Amygdala (tissue), 56 donors: Measurements from ENCODE around the gene INO80E.
"Not testable (repeated sequence)": the region's sequence is repeated elsewhere in the genome, so short reads cannot be mapped to it uniquely, and the experiment has no call there.

ENCODE experiments used
- DNase-seq, 56 donors: peaks; one replicate each; lab custom pipeline; 2025; lab: John Stamatoyannopoulos, UW

The INO80E gene

DNA sequence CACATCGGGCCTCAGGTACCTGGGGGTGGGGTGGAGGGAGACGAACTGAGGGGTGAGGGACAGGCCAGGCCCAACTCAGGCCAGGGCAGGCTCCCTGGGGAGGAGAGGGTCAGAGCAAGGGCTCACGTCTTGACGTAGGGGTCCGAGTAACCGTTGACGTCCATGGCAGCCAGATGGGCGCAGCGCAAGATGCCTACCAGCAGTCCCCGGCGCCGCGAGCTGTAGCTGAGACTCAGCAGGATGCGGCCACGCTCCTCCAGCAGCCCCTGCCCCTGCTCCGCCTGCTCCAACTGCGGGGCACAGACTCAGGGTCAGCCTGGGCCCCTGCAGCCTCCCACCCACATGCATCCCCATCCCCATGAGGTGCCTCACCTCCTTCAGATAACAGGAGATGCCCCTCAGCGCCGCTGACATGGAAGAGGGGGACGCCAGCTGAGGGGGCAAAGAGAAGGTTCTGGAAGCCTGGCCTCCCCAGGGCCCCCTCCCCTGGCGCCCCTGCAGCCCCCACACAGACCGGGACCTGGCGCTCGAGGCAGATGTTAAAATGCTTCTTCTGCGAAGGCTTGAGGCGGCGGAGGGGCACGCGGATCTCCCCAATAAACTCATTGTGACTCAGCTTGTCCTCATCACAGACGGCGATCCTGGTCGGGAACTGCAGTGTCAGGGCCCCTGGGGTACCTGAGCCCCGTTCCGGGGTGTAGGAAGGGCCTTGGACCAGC, 10.8 kb downstream of the INO80E start:
- DNase-seq = no peak

DNA sequence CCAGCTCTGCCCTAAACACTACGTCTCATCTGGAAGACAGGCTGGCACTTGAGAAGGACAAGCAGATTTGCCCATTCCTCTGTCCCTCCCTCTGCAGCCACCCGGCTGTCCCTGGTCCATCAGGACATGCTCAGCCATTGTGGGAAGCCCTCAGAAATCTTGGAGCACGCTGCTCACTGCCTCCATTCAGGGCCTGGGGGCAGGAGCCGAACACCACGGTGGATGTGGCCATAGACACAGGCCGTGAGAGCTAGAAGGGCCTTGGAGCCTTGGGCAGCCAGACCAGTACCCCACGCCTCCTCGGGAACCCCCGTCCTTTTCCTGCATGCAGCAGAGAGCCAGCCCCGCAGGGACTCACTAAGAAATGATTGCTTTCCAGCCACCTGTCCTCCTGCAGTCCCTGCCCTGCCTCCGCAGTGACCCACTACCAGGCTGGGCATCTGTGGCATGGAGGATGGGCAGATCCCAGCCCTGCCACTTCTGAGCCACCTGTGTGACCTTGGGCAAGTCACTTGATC, 11.4 kb downstream of the INO80E start:
- DNase-seq = no peak

DNA sequence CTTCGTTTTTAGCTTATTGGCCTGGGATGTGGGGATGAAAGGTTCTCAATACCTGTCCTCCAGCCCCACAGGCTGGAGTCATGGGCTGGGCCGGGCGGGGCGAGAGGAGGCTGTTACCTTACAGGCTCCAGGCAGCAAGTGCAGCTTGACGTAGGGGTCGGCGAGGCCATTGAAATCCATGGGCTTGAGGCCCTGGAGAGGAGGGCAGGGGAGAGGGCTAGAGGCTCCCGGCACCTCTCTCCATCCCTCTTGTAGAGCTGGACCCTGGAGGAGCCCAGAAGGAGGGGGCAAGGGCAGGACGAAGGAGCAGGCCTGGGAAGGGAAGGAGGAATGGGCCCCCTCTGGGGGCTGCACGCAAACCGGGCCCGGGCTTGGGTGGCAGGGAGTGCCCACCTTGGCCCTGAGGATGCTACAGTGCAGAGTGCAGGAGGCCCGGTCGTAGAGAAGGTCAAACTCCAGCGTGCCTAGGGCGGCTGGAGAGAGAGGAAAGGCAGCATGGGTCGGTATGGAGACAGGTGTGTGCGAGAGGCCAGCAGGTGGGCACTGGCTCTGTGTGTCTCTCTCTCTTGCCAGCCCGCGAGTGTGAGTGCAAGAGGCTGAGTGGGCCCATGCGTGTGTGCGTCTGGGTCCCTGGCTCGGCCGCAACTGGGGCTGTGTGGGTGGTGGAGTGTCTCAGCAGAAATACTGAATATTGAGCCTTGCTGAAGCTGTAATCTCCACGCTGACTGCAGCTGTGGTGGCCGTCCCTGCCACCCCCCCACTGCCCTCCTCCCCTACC, 13.2 kb downstream of the INO80E start:
- no peak for DNase-seq

DNA sequence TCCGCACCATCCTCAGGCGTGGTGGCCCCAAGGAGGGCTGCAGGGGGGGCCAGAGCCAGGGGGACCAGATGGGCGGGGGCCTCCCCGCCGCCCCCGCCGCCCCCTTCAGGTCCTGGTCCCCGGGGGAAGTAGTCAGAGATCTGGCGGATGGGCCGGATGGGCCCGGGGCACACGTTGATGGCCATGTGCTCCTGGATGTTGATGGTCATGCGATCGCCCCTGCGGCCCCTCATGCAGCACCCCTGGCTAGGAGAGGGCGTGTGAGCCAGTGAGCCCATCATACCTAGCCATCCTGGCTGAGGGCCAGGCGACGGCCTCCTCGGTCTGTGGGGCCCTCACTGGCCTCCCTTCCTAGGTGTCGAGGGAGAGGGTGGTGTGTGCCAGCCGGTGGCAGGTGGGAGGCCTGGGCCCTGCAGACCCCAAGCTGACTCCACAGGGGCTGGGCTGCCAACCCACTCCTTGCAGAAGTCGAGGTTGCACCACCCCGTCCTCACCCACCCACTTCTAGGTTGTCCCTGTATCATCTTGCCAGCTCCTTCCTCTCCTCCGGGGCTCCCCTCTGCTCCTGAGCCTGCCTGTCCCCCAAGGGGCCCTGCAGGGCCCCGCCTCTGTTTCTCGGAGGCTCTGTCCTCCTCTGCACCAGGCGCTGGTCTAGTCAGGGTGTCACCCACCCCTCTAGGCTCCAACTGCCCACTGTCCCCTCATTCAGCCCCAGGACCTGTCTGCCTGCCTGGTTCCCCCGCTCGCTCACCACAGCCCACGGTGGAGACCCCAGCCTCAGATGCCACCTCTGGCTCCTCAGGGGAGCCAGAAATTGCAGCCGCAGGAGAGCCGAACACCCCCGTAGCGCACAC, 14.2 kb downstream of the INO80E start:
- no peak for DNase-seq

DNA sequence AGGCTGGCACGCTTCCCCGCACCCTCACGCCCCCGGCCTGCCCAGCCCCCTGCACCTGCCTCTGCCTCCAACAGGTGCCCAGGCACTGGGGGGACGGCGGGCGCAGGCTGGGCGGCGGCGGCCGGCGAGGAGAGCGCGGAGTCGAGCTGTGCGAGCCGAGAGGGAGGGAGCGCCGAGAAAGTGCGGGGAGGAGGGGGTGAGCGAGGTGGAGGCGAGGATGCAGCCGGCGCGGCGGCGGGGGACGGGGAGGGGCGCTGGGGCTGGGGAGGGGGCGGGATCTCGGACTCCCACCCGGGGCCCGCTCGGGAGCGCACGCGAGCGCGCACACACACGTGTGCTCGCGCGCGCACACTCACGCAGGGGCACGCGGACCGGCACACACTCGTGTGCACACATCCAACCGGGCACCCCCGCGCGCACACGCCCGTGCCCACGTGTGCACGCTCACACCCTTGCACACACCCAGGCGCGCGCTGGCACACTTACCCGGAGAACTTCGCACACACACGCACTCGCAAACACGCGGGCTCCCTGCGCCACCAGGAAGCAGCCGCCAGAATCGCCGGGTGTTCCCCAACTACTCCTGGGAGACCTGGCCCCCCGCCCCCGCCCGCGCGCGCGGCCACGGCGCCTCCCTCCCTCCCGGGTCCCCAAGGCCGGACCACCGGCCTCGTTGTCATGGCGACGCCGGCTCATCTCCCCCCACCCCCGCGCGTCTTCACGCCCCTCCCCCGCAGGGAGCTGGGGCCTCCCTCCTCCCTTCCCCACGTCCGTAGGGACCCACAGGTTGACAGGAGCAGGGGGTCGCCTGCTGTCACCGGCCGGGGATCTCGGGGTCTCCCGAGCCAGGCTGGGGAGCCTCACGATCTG, 15.0 kb downstream of the INO80E start, which contains the start of gene DOC2A:
Gene DOC2A (minus strand): TSS at position 184 of the 870 bp plus-strand sequence. CDS start 805 bp downstream, outside the sequence.
- DNase-seq = peak in 6 of 56 donors; percentile 16 to 84 (median 23)

DNA sequence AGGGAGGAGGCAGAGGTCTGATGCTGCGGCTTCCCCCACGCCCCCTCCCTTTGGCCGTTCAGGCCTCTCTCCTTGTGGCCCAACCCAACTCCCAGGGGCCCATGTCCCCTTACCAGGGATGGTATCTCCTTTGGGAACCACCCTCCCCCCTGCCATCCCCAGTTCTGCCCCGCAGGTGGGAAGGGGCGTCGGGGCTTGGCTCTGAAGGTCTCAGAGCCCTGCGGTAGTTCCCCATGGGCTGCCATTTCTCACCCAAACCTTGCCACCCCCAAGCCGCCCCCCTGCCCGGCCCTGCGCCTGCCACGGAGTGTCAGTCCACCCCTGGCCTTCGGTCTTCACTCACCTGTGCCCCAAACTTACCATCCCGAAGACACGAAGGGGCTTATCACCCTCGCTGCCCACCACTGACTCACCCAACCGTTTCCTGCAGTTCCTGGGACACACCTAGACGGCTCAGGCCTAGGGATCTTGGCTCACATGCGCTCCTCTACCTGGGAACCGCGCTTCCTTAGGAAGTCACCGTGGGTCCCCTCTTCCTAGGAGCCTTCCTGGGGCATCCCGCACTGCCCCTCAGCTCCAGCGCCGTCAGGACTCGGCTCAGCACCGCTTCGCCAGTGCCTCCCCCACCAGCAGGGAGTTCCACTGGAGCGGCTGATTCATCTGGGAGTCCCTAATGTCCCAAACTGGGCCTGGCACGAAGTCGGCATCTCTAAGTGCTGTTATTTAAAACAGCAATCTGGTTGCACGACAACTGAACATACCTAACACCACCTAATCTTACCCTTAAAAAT, 15.9 kb downstream of the INO80E start:
- DNase-seq = no peak

DNA sequence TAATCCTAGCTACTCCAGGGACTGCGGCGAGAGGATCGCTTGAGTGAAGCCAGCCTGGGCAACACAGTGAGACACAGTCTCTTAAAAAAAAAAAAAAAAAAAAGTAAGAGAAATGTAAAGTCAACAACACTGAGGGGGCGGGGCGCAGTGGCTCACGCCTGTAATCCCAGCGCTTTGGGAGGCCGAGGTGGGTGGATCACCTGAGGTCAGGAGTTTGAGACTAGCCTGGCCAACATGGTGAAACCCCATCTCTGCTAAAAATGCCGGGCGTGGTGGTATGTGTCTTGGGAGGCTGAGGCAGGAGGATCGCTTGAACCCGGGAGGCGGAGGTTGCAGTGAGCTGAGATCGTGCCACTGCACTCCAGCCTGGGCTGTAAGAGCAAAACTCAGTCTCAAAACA, 16.6 kb downstream of the INO80E start:
- DNase-seq = not testable (repeated sequence)

DNA sequence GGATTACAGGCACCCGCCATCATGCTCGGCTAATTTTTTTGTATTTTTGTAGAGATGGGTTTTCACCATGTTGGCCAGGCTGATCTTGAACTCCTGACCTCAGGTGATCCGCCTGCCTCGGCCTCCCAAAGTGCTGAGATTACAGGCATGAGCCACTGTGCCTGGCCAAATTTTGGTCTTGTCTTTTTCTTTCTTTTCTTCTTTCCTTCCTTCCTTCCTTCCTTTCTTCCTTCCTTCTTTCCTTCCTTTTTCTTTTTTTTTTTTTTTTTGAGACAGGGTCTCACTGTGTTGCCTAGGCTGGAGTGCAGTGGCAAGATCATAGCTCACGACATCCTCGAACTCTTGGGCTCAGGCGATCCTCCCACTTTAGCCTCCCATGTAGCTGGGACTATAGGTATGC, 19.4 kb downstream of the INO80E start:
- DNase-seq = not testable (repeated sequence)

DNA sequence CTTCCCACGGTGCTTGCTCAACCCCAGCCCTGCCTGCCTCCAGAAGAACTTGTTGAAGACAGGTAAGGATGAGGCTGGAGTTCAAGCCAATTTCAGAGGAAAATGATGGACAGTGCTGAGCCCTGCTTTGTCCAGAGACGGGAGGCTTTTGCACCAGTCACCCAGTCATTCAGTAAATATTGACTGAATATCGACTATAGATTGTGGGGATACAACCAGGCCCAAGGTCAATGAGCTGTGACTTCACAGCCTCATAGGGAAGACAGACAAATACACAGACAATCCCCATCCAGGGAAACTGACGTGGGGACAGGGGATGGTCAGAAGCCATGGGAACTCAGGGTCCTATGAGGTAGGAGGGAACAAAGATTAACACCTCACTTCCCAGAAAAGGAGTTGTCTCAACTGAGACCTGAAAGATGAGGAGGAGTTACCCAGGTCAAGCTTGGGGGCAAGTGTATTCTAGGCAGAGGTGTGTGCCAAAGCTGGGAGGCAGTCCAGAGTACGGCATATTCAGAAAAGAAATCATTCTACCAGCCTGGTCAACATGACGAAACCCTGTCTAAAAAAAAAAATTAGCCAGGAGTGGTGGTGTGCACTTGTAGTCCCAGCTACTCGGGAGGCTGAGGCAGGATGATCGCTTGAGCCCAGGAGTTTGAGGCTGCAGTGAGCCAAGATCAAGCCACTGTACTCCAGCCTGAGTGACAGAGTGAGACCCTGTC, 20.7 kb downstream of the INO80E start:
- DNase-seq = no peak

DNA sequence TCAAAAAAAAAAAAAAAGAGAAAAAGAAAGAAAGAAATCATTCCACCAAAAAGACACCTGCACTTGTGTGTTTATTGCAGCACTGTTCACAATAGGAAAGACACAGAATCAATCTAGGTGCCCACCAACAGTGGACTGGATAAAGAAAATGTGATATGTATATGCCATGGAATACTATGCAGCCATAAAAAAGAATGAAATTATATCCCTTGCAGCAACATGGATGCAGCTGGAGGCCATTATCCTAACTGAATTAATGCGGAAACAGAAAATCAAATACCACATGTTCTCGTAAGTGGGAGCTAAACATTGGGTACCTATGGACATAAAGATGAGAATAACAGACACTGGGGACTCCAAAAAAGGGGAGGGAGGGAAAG, 21.2 kb downstream of the INO80E start:
- DNase-seq = no peak

DNA sequence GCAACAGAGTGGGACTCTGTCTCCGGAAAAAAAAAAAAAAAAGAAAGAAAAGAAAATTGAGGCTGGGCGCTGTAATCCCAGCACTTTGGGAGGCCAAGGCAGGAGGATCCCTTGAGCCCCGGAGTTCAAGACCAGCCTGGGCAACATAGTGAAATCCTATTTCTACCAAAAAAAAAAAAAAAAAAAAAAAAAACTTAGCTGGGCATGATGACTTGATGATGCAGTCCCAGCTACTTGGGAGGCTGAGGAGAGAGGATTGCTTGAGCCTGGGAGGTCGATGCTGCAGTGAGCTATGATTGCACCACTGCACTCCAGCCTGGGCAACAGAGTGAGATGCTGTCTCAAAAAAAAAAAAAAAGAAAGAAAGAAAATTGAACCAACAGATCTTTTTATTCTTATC, 21.9 kb downstream of the INO80E start:
- not testable (repeated sequence) for DNase-seq

DNA sequence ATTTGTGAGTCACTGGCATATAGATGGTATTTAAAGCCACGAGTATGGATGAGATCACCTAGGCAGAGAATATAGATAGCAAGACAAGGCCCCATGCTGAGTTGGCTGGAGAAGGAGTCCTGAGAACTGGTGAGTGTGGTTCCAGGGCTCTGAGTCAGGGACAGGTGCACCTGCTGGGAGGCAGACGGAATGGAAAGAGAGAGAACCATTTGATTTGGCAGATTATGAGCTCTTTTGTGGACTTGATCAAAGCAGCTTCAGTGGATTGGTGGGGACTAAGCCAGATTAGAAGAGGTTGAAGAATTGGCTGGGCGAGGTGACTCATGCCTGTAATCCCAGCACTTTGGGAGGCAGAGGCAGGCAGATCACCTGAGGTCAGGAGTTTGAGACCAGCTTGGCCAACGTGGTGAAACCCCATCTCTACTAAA, 22.7 kb downstream of the INO80E start:
- no peak for DNase-seq

DNA sequence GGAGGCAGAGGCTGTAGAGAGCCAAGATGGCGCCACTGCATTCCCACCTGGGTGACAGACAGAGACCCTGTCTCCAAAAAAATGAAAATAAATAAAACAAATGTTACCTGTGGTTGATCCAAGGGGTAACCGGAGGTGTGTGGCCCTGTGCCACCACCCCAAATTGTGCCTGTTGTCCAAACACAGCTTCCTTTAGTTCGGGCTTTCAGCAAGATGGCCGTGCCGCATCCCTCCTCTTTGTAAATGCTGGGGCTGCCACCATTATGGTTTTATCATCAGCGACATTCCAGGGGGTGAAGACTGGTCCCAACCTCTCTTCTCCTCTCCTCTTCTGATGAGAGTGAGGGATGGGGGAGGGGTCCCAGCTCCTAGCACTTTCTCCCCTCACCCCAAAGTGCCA, 26.8 kb downstream of the INO80E start, which contains the start of gene C16orf92:
Gene C16orf92 (plus strand): TSS at position 312 of the 400 bp plus-strand sequence. CDS start 143 bp downstream, outside the sequence.
- DNase-seq = no peak

DNA sequence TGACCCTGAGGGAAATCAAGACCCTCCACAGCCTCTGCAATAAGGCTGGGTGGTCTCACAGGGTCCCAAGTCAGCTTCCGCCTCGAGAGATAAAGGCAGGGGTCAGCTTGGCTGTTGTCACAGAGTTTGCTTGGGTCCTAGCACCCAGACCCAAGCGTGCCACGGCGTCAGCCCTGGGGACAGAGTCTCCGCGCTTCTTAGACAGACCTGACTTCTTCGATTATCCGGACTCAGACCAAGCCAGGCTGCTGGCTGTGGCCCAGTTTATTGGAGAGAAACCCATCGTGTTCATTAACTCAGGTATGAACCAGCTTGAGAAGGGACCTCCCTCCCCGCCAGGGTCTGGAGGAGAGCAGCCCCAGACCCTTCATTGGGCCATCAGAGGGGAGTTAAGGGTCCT, 27.5 kb downstream of the INO80E start:
- DNase-seq = no peak

DNA sequence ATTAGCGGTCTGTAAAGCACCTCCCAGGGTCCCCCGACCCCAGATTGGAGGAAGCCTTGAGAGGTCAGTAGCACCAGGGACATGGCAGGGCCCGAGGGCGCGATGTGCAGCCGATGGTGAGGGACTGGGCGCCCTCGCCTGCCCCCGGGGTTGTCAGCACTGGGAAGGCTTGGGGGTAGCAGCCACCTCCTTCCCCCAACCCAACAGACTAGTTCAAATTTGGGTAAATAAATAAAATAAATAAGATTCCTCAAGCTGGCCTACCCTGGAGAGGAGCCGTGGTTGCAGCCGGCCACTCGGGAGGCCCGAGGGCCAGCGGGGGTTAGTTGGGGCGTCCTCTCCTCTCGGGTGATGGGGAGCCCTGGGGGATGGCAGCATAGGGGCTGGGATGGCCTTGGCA, 28.4 kb downstream of the INO80E start:
- no peak for DNase-seq

DNA sequence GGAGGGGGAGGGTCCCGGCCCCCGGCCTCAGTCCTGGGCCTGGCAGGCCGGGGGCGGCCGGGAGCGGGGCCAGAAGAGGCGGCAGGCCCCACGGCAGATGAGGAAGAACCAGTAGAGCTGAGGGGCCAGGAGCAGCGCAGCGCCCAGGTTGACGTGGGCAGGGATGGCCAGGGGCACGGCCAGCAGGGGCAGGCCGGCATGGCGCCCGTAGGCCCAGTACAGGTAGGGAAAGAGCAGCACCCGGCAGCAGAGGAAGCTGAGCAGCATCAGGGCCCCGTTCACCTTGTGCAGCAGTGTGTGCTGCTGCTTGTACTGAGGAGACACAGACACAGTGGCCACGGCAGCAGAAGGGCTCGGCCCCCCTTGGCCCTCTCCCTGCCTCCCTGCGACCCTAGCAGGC, 29.1 kb downstream of the INO80E start:
- no peak for DNase-seq

DNA sequence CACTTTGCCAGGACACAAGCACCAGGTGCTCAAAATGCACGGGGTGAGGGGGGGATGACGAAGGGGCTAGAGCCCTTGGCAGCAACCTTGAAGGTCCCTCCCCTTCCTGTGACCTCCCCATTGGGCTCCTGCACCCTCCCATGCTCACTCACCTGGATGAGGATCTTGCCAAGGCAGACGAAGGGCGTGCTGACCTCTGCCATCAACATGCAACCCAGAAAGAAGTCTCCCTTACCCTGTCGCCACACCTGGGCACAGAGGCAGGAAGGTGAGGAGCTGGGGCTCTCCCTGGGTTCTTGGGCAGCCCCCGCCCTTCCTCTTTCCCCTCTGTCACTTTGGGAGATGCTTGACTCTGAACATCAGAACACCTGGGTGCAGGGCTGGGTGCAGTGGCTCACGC, 29.5 kb downstream of the INO80E start:
- DNase-seq = no peak

DNA sequence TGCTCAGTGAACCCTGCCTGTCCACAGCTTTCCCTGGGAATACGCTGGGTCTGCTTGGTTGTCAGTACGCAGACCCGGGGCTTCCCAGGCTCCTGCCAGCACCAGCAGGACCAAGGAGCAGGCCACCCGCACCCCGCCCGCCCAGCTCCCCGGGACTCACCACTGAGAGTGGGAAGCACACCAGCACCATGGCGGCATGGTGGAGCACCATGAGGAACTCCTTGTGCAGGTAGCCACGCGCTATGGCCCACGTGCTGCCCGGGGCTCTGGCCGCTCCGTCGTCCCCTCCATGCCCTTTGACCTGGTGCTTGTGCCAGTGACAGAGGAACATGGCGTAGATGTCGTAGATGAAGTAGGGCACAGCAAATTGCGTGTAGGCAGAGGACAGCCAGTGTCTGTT, 30.4 kb downstream of the INO80E start:
- no peak for DNase-seq
